ENCODE results near the gene UNC45B.
"Not testable (repeated sequence)": the region's sequence is repeated elsewhere in the genome, so short reads cannot be mapped to it uniquely, and the experiment has no call there.

Gene UNC45B

DNA sequence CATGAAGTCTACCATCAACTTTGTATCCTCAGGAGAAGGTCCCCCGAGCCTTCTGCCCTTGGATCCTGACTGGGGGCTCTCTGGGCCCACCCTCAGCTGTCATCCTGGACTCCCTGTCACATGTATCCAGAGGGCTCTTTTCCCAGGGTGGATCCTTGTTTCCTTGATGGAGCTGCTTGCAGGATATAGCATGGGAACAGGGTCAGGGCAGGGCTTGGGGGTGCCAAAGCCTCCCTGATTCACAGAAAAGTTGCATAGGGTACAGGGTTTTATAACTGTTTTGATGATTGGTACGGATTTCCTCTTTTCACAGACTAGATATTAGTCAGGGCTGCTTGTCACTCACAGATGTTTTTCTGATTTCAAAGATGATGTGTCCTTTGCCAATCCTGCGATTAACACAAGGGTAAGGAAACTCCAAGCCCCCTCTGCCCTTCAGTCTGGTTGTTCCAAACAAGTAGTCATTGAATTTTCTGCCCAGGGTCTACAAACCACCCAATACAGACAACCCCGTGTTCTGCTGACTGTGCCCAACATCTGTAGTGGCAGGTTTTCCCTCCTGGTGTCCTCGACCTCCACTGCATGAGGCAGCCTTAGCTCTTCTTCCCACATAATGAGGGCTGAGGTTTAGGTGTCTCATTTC is 67.1 kb downstream of the UNC45B start:
- TF ChIP-seq, protein P1, sequence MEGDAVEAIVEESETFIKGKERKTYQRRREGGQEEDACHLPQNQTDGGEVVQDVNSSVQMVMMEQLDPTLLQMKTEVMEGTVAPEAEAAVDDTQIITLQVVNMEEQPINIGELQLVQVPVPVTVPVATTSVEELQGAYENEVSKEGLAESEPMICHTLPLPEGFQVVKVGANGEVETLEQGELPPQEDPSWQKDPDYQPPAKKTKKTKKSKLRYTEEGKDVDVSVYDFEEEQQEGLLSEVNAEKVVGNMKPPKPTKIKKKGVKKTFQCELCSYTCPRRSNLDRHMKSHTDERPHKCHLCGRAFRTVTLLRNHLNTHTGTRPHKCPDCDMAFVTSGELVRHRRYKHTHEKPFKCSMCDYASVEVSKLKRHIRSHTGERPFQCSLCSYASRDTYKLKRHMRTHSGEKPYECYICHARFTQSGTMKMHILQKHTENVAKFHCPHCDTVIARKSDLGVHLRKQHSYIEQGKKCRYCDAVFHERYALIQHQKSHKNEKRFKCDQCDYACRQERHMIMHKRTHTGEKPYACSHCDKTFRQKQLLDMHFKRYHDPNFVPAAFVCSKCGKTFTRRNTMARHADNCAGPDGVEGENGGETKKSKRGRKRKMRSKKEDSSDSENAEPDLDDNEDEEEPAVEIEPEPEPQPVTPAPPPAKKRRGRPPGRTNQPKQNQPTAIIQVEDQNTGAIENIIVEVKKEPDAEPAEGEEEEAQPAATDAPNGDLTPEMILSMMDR (IDR thresholded peaks at IDR 0.05; ENCODE audit: low read depth, low read length, missing control alignments), result no peak
- H3K4me3 ChIP-seq (ENCODE audit: low read depth, low read length), result no peak overlapping the region
- DNase-seq (ENCODE audit: low read depth), result no peak

DNA sequence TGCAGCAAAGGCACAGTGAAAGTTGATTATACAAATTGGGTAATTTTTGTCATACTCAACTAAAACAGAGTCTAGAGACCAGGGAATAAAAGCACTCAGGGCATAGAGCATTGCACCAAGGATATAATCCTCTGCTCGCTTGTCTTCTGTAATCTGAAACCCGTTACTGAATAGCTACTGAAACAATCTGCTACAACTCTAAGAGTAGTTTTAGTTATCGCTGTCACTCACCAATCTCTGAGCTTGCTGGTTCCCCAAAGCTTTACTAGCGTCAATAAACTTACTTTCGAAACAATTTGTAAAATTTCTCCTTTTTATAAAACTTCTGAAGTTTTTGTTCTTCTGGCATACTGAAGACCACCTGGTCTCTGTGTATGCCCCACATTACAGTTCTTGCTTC is 69.5 kb downstream of the UNC45B start:
- DNase-seq (ENCODE audit: low read depth), result no peak
- H3K4me3 ChIP-seq (ENCODE audit: low read depth, low read length), result no peak overlapping the region
- TF ChIP-seq, protein P1 (IDR thresholded peaks at IDR 0.05; ENCODE audit: low read depth, low read length, missing control alignments), result no peak

- TF ChIP-seq, protein P1 (IDR thresholded peaks at IDR 0.05; ENCODE audit: low read depth, low read length, missing control alignments), result no peak
- DNase-seq (ENCODE audit: low read depth), result no peak
- H3K4me3 ChIP-seq (ENCODE audit: low read depth, low read length), result no peak overlapping the region
Observed at GRCh38 chr17:35218915-35219314, 71.3 kb downstream of the UNC45B start.

DNA sequence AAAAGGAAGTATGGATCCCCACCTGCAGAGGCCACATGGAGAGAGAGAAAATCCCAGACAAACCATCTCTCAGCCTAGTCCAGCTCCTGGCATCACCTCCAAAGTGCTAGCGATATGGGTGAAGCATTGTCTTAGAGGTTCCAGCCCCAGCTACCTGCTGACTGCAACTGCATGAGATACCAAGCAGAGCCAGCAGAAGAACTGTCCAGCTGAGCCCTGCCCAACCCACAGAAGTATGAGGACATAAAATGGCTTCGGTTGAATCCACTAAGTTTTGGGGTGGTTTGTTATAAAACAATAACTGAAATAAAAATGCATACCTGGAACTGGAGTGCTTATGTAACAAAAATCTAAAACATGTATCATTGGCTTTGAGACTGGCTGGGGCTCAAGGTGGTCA is 74.8 kb downstream of the UNC45B start:
- no peak overlapping the region for H3K4me3 ChIP-seq (ENCODE audit: low read depth, low read length)
- no peak for DNase-seq (ENCODE audit: low read depth)
- TF ChIP-seq, protein P1 (IDR thresholded peaks at IDR 0.05; ENCODE audit: low read depth, low read length, missing control alignments), result no peak

DNA sequence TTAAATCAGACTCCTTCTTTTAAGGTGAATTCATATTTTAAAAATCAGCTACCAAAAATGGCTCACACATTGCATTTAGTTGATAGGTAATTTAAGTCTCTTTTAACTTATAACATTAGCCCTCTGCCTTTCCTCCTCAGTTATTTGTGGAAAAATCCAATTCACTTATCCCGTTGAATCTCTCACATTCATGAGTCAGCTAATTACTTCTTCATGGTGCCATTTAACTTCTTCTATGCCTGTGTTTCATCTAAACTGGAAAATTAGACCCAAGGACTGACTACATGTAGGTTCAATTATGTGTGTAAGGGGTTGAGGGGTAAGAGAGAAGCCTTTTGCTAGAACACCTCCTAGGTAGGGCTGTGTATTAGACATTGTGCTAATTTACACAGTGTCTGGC is 76.8 kb downstream of the UNC45B start:
- TF ChIP-seq, protein P1 (IDR thresholded peaks at IDR 0.05; ENCODE audit: low read depth, low read length, missing control alignments), result no peak

GRCh38 chr17:35227546-35227945 is 79.9 kb downstream of the UNC45B start:
- TF ChIP-seq, protein P1 (IDR thresholded peaks at IDR 0.05; ENCODE audit: low read depth, low read length, missing control alignments), result no peak
- no peak for DNase-seq (ENCODE audit: low read depth)
- H3K4me3 ChIP-seq (ENCODE audit: low read depth, low read length), result no peak overlapping the region

More for the DNA sequence above, 76.8 kb downstream of the UNC45B start:
- no peak for DNase-seq (ENCODE audit: low read depth)
- no peak overlapping the region for H3K4me3 ChIP-seq (ENCODE audit: low read depth, low read length)

DNA sequence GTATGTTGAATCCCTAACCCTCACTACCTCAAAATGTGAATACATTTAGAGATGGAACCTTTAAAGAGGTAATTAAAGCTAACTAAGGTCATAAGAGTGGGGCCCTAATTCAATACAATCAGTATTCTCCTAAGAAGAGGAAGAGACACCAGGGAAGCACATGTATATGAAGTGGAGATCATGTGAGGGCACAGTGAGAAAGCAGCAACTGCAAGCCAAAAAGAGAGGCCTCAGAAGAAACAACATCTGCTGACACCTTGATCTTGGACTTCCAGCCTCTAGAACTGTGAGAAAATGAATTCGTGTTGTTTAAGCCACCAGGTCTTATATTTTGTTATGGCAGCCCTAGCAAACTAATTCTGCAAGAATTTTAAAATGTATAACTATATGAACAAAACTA is 82.0 kb downstream of the UNC45B start:
- no peak for DNase-seq (ENCODE audit: low read depth)
- TF ChIP-seq, protein P1 (IDR thresholded peaks at IDR 0.05; ENCODE audit: low read depth, low read length, missing control alignments), result no peak
- H3K4me3 ChIP-seq (ENCODE audit: low read depth, low read length), result no peak overlapping the region

GRCh38 chr17:35234315-35234714 is 86.7 kb downstream of the UNC45B start:
- H3K4me3 ChIP-seq (ENCODE audit: low read depth, low read length); DNase-seq (ENCODE audit: low read depth): not testable (repeated sequence)

Data from GM12864 (cell line).